GM19324 (cell line): ENCODE data around the gene TSPAN16.

ENCODE experiments used
- ATAC-seq: cut with Tn5 transposase; IDR thresholded peaks from one replicate; pipeline ENCODE4 v1.9.1; 2021; ENCODE audit warnings: mild to moderate bottlenecking, moderate library complexity; ENCODE audit not compliant: unreplicated experiment, low FRiP score

The TSPAN16 gene

GRCh38 chr19:11295665-11296245 lies at the start of gene TSPAN16:
Gene TSPAN16, plus strand, starts transcription at chr19:11296160. Its CDS starts 138 bp downstream, at chr19:11296298.
- no peak for ATAC-seq

- ATAC-seq, result no peak
These were observed 49.0 kb upstream of the TSPAN16 start for GRCh38 chr19:11246941-11247340.

GRCh38 chr19:11247391-11247790 lies 48.6 kb upstream of the TSPAN16 start:
- ATAC-seq, result no peak

GRCh38 chr19:11247934-11248333 lies 48.0 kb upstream of the TSPAN16 start:
- no peak for ATAC-seq

- ATAC-seq, result no peak
These were observed 47.1 kb upstream of the TSPAN16 start for GRCh38 chr19:11248852-11249251.

- ATAC-seq, result no peak
These were observed 44.7 kb upstream of the TSPAN16 start for GRCh38 chr19:11251217-11251616.

- no peak for ATAC-seq
These were observed 44.2 kb upstream of the TSPAN16 start for GRCh38 chr19:11251650-11252314.

GRCh38 chr19:11252665-11253355 lies 43.1 kb upstream of the TSPAN16 start:
- no peak for ATAC-seq

- no peak for ATAC-seq
These were observed 41.3 kb upstream of the TSPAN16 start for GRCh38 chr19:11254666-11255065.

GRCh38 chr19:11256189-11256588 lies 39.8 kb upstream of the TSPAN16 start:
- ATAC-seq, result no peak

GRCh38 chr19:11257846-11258380 lies 38.0 kb upstream of the TSPAN16 start:
- ATAC-seq, result no peak

GRCh38 chr19:11260996-11261395 lies 35.0 kb upstream of the TSPAN16 start:
- ATAC-seq, result no peak

- no peak for ATAC-seq
These were observed 34.5 kb upstream of the TSPAN16 start for GRCh38 chr19:11261431-11261970.

- no peak for ATAC-seq
These were observed 33.8 kb upstream of the TSPAN16 start, which contains the start of gene DOCK6 for GRCh38 chr19:11261971-11262839. Gene DOCK6, minus strand, starts transcription at chr19:11262524. Its CDS starts 84 bp downstream, at chr19:11262440.

GRCh38 chr19:11263726-11264125 lies 32.2 kb upstream of the TSPAN16 start:
- no peak for ATAC-seq

GRCh38 chr19:11264452-11265176 lies 31.3 kb upstream of the TSPAN16 start:
- no peak for ATAC-seq

- ATAC-seq, result no peak
These were observed 30.7 kb upstream of the TSPAN16 start for GRCh38 chr19:11265177-11265784.

GRCh38 chr19:11265785-11266236 lies 30.1 kb upstream of the TSPAN16 start:
- ATAC-seq, result no peak
